ENCODE data around the gene CC2D2B.
"Not testable (repeated sequence)": the region's sequence is repeated elsewhere in the genome, so short reads cannot be mapped to it uniquely, and the experiment has no call there.

CC2D2B gene

DNA sequence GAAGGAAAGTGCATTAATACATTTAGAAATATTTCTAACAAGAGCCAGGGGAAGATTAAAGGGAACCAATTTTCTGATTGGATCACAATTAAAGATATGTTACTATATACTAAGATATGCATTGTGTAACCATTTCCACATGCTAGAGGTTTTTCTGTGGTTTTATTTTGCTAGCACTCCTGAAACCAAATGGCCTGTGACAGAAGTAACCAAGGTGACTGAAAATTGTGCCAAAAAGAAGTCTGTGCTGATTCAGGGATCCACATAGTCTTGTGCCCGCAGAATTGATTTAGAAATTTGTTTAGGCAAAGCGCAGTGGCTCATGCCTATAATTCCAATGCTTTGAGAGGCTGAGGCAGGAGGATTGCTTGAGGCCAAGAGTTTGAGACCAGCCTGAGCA, 1.8 kb downstream of the CC2D2B start:
- DNase-seq: no peak

DNA sequence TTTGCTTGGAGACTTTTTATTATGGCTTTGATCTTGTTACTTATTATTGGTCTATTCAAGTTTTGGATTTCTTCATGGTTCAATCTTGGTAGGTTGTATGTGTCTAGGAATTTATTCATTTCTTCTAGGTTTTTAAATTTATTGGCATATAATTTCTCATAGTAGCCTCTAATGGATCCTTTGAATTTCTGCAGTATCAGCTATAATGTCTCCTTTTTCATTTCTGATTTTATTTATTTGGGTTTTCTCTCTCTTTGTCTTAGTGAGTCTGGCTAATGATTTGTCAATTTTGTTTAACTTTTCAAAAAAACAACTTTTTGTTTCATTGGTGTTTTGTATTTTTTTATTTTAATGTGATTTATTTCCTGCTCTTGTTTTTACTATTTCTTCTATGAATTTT, 8.3 kb downstream of the CC2D2B start:
- DNase-seq: not testable (repeated sequence)

DNA sequence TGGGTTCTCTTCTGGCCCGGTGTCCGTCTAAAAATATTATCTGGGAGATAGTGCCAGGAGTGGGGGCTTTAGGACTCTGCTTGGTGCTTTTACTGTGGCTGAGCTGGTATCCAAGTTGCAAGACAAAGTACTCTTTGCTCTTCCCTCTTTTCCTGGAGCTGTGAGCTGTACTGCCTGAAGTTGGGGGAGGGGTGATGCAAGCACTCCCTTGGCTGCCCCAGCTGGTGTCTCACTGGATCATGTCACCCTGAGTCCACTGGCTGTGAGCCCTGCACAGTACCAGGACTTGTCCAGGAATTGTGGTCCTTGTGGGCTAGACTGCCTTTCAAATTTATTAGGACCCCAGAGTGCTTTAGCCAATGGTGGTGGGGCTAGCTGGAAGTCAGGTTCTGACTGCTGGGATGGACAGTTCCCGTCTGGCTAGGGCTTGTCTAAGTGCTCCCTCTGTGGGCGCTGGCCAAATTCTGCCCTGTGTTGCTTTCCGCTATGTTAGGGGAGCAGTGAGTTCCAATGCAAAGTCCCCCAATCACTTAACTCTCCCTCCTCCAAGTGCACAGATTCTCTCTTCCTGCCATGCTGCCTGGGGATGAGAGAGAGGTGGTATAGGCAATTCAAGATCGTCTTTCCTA, 13.1 kb downstream of the CC2D2B start:
- DNase-seq: no peak

DNA sequence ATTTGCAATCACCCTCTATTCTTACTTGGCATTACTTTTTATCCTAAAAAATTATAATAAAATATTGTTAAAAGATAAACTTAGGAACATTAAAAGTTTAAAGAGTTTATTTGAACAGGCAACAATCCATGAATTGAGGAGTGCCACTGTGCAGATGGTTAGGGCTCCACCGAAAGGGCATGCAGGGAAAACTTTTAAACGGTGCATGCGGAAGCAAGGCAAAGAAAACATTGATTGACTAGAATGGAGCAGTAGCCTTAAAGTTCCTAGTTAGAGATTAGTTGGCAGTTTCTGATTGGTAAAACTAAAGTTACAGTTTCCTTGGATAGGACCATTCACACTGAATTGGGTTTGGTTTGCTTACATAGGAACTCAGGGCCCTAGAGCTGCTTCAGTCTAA, 17.3 kb downstream of the CC2D2B start:
- DNase-seq: no peak

DNA sequence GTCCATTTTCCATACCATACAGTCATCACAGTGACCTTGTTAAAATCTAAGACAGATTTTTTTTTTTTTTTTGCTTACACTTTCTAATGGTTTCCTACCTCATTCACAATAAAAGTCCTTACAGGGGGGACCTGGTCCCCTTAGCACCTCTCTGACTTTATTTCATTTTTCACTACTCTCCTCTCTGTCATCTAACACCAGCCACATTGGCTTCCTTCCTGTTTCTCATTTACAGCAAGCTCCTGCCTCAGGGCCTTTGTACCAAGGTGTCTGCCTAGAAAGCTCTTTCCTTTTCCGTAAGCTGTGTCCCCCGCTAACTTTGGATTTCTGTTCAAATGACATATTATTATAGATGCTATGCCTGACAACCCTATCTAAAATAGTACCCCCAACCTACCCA, 27.7 kb downstream of the CC2D2B start:
- no peak for DNase-seq

DNA sequence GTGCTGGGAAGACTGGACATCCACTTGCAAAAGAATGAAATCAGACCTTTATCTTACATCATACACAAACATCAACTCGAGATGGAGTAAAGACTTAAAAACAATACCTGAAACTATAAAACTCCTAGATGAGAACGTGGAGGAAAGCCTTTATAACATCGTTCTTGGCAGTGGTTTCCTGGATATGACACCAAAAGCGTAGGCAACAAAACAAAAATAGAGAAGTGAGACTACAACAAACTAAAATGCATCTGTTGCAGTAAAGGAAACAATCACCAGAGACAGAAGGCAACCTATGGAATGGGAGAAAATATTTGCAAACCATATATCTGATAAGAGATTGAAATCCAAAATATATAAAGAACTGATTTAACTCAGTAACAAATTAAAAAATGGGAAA, 33.3 kb downstream of the CC2D2B start:
- DNase-seq: no peak

DNA sequence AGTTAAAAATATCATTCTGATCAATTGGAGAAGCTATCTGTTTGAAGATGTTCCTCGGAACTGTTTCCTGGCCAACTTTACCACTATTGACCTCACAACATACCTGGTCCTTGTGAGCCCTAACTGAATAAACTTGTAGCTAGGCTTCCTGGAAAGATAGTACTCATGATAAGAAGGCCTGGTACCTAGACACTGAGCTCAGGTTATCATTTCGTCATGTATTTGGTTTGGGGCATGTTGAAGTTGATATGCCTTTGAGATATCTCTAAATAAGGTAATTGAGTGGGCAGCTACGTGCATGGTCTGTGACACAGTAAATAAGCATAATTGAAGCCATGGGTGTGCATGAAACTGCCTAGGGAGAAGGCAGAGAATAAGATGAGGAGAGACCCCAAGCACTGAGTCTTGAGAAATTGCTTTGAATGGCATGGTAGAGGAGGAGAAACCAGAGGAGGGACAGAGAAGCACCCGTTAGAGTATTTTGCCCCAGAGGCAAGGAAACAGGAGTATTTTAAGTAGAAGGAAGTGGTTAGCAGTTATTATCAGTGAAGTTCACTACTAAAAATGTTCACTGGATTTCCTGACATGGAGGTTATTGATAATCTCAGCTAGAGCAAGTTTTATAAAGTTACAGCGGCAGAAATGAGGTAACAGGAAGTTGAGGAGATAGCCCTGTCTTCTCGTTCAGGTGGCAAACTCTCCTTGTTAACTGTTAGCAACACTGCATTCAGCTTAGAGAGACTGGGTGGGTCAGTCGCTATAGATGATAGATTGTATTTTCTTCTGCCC, 55.6 kb downstream of the CC2D2B start:
- no peak for DNase-seq

DNA sequence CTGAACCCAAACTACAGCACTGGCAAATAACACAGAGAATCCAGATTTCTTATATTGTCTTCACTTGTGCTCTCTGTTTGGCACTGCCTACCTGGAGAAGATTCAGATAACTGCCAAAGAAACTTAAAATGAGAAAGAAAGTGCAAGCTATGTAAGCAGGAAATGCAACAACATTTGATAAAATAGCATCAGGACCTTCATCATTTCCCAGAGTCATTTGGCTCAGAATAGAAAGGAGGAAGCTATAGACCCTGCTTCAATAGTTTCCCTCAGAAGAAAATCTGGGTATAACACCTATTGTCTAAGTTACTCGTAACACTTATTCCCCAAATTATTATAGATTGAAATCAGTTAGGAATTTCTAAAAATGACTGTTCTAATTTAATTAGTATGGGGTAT, 56.2 kb downstream of the CC2D2B start:
- DNase-seq: no peak

DNA sequence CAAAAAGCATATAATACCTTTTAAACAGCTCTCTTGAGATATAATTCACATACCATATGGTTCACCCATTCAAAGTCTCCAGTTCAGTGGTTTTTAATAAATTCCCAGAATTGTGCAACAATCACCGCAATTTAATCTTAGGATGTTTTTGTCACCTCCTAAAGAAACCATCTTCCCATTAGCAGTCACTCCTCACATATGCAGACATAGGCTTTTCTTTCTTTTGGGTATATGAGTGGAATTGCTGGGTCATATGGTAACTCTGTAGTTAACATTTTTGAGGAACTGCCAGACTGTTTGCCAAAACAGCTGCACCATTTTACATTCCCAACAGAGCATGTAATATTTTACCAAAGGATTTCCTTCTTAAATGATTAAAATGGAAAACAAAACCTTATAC, 57.0 kb downstream of the CC2D2B start:
- no peak for DNase-seq

DNA sequence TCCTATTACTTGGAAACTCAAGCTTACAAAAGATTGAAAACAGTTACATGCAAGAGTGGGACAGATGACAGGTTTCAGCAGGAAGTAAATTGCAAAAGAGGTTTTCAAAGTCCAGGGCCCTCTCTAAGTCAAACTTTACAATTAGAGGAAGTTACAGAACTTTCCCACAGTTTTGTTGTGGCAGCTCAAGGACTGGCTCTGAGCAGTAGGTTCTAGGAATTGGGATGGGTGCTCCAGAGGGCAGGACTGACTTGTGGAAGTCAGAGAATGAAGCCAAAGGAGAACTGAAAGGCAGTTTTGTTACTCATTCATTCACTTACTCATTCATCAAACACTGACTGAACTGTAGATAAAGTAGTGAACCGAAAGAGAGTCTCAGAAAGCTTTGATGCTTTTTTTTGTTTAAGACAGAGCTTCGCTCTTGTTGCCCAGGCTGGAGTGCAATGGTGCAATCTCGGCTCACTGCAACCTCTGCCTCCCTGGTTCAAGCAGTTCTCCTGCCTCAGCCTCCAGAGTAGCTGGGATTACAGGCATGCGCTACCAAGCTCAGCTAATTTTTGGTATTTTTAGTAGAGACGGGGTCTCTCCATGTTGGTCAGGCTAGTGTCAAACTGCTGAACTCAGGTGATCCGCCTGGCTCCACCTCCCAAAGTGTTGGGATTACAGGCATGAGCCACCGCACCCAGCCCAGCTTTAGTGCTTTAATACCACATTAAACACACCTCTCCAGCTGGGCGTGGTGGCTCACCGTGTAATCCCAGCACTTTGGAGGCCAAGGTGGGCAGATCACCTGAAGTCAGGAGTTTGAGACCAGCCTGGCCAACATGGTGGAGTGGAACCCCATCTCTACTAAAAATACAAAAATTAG, 68.8 kb downstream of the CC2D2B start:
- no peak for DNase-seq

DNA sequence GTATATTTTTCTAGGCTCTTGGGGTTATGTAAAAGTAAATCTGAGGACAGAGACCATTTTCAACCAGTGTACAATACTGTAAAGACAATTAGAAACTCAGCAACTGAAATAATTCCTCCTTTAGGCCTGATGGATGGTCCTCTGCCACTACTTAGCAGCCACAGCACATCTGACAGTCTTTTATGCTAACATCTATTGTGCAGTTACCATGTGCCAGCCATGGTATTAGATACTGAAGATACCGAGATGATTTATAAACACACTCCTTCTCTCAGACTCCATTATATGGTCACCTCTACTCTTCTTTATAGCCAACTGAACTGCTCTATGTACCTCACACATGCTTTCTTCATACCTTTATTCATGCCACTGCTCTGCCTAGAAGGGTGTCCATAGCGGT, 74.4 kb downstream of the CC2D2B start:
- no peak for DNase-seq

DNA sequence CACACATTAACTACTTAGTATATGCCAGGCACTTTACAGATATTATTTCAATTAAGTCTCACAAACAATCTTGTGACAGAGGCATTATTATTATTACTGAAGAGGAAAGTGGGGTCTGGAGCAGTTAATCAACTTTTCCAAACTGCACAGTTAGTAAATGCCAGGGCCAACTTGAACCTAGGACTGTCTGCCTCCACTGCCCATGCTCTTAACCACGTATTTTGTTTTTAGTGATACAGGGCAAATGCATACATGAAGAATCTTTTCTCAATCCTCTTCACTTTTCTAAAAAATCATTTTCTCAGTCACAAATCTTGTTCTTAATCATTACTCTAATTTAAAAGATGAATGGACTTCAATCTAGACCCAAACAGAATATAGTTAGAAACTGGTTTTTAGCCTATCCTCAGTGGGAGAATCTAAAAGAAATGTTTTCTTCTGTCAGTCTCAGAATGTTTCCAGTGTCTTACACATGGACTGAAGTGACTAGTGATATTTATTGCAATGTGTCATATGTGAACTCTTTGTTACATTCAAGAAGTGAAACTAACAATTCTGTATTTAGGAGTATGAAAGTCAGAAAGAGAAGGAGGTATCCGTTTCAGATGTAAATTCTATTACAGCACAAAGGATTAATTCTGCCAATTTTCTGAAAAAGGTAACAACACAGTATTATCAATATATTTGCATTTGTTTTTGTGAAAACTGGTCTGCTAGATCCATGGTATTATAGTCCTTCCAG, 80.1 kb downstream of the CC2D2B start:
- DNase-seq: no peak

DNA sequence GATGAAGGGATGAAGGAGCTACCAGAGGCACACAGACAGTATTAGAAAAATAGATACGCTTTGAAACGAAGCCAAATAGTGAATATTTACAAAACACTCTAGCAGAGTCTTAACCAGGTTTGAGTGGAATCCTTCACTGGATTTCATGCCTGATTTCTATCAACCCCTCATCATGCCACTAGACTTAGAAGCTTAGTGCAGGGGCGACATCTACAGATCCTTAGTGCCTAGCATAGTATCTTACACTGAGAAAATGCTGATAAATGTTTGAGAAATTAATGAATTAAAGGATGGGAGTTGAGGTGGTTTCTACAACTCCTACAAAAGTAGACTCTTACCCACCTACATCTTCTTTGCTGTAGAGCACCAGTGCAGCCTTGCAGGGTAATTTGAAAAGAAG, 80.9 kb downstream of the CC2D2B start:
- no peak for DNase-seq

DNA sequence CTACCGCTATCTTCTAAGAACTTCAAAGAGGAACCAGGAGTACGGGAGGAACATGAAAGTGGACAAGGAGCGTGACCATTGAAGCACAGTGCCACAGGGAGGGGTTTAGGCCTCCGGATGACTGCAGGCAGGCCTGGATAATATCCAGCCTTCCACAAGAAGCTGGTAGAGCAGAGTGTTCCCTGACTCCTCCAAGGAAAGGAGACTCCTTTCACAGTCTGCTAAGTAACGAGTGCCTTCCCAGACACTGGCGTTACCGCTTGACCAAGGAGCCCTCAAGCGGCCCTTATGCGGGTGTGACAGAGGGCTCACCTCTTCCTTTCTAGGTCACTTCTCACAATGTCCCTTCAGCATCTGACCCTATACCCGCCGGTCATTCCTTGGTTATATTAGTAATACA, 86.6 kb downstream of the CC2D2B start:
- not testable (repeated sequence) for DNase-seq

DNA sequence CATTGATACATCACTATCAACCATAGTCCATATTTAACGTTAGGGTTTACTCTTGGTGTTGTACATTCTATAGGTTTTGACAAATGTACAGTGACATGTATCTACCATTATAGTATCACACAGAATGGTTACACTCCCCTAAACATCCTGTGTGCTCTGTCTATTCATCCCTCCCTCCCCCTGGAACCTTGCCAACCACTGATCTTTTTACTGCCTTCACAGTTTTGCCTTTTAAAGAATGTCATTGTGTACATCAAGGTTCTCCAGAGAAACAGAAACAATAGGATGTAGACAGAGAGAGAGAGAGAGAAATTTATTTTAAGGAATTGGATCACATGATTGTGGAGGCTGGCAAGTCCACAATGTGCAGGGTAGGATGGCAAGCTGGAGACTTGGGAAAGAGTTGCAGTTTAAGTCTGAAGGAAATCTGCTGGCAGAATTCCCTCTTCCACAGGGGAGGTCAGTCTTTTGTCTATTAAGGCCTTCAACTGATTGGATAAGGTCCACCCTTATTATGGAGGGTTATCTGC, 90.5 kb downstream of the CC2D2B start:
- DNase-seq: no peak

DNA sequence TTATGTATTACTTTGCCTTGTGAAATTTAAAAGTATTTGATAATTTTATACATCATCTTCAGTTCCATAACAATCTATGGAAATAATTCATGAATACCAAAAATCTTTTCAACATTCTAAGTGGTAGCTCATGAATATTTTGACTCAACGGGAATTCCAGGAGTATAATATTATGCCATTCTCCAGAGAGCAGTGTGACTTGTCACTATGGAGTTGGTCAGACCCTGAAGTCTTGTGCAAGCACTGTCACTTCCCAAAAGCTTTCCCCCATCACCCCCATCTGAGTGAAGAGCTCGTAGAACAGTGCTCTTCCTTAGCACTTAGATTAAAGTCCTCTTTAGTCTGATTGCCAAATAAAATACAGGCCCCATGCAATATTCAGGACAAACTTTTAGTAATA, 106.2 kb downstream of the CC2D2B start:
- DNase-seq: no peak

DNA sequence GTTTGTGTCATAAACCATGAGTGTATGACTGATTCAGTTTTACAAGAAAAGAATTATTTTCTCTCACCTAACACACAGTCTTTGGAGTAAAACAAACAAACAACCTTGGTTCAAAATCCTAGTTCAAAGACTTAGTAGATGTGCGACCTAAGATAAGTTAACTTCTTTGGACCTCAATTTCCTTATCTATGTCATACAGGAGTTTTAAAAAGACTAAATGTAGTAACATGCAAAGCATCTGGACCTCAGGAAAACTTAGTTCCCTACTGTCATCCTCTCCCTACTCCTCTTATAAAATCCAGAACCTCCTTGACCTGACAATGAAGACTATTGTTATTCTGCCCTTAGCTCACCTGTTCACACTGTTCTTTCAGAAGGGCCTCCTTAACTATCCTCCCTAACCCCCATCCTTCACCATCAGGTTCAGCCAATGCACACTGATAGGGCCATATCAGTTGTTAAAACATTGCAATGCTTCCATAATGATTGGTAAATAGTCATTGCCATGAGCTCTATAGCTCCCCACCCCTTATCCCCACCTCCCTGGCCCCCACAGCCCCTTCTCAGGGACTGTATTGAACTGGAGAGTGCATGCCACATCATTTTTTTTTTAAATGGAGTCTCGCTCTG, 106.8 kb downstream of the CC2D2B start:
- no peak for DNase-seq

DNA sequence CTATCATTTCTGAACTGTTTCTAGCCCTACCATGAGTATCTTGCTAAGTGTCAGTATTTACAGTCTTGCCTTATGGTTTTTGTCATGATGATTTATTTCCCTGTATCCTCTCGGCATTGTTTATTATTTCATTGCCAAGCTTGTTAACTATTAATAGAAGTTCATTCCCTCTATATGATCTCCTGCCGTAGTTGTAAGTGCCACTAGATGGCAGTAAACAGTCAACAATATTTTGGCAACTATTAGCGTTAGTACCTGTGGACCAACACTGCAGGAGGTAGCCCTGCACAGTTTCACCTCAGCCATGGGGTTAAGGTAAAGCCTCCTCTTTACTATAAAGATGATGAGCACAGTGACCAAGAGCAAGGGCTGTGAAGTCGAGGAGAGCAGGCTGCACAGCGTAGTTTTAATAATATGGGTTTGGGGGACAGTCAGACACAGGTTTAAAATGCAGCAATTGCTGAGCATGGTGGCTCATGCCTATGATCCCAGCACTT, 109.5 kb downstream of the CC2D2B start:
- DNase-seq: no peak

DNA sequence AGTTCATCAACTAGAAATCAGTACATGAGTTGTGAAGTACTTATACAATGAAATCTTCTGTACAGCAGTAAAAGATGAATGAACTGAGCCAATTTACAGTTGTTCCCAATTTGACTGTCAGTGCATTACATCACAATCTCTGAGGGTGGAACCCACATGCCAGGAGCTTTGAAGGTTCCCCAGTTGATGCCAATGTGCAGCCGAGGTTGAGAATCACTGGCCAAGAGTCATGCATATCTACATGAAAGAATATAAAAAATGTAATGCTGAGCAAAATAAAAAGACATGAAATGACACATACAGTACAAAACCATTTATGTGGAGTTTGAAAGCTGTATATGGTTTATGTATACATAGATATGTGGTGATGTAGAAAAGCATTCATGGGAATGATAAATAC, 113.6 kb downstream of the CC2D2B start:
- DNase-seq: no peak

DNA sequence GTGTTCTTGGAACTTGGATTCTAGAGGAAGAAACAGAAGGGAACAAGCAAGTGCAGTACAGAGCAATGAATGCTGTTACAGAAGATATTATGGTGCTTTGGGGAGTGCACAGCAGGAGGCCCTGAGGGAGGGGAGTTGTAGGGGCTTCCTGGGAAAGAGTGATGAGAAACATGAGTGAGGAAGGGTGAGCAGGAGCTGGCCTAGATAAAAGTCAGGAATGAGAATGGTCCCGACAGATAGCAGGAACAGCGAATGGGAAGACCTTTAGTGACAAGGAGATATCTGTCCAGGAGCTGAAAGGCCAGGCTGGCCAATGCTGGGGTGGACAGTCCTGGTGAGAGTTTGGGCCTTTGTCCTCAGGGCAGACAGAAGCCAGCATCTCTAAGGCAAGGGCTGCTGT, 115.0 kb downstream of the CC2D2B start:
- DNase-seq: no peak

DNA sequence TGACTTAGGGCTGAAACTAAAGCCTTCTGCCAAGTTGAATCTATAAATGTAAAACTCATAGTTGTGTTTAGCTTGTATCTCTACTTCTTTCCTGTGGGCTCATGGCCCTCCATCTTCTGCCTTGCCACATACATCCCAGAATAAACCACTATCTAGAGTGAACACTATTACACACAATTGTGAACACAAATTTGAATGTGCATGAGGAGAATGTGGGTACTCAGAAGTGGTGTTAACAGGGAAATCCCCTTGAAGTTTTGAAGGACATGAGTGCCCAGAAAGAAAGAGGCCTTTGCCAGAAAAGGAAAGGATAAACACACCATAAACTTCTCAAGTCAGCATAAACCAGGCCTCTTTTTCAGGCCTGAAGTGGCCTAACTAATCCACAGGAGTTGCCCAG, 115.4 kb downstream of the CC2D2B start:
- DNase-seq: no peak

DNA sequence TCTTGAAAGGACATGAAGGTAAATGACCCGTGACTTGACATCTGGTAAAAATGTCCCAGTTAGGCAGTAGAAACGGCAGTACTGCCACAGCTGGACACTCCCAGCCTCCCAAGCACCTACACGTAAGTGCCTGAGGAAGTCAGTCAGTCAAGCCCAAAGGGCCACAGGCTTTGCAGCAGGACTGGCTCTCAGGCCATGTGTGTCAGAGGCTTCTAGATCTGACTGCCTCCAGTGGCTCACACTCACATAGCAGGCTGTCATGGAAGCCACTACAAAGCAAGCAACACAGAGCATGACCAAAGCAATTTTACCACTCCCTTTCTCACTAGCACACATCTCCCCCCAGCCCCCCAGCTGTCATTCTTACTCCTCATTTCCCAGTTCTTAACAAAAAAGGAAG, 117.8 kb downstream of the CC2D2B start:
- no peak for DNase-seq

Measured in stimulated activated CD4-positive, alpha-beta T cell treated with anti-CD3 and anti-CD28 coated beads, Interleukin-4, amount 100 ng/mL, for 4 hours (primary cell).